NCI-H524 treated with DMSO at 0.1 percent for 48 hours (cell line): ENCODE measurements around the gene SERINC1.
"Not testable (repeated sequence)": the region's sequence is repeated elsewhere in the genome, so short reads cannot be mapped to it uniquely, and the experiment has no call there.

Experiments
- DNase-seq: peaks from one replicate; lab custom pipeline; 2025; lab: John Stamatoyannopoulos, UW

The SERINC1 gene

DNA sequence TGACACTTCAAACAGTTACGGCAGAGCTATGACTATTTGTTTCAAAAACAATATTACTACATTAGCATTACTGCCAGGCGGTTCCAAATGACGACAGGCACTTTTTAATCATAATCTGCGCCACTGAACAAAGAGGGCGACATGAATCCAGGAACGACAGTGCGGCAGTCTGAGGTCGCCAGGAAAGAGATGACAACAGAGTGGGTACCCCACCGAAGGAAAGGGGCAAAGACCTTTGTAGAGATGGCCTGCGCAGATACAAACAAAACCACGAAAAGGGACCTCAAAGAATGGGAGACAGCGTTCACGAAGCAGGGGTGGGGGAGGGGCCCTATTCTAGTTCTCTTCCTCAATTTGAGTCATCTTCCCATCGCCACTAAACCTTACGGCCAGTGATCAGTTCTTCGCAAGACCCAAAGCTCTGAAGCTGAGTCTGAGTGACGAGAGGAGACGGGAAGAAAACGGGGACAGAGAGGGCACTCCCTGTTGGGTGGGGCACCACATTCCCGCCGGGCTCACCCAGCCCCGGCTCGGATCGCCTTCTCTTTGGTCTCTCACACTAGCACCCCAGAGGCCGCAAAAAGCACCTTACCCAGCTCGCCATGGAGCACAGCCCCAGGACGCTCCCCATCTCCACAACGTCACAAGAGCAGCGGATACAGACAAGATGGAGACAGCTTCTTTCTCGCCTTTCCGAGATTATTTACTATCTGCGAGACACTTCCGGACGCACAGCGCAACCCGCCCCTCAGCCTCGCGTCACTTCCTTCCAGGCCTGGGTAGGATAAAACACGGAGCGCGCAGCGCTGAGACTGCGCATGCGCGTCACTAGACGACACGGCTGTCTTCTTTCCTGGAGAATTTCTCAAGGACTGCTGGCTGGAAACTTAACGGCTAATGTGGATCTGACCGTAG, at the start of gene SERINC1:
TSS of gene SERINC1 (minus strand) at position 701 of the 915 bp plus-strand sequence. CDS start at position 631, 70 bp downstream.
- peak; percentile 45 for DNase-seq

GRCh38 chr6:122511193-122511924, 39.8 kb upstream of the SERINC1 start:
- no peak for DNase-seq

GRCh38 chr6:122505170-122505569, 33.6 kb upstream of the SERINC1 start:
- DNase-seq, result not testable (repeated sequence)

DNA sequence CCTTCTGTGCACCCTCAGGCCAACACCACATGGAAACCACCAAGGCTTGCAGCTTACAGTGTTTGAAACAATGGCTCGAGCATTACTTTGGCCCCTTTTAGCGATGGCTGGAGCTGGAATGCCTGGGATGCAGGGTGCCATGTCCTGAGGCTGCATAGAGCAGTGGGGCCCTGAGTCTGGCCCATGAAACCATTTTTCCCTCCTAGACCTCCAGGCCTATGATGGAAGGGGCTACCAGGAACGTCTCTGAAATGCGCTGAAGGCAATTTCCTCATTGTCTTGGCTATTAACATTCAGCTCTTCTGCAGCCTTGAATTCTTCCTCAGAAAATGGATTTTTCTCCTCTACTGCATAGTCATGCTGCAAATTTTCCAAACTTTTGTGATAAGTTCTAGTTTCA, 29.9 kb upstream of the SERINC1 start:
- no peak for DNase-seq

DNA sequence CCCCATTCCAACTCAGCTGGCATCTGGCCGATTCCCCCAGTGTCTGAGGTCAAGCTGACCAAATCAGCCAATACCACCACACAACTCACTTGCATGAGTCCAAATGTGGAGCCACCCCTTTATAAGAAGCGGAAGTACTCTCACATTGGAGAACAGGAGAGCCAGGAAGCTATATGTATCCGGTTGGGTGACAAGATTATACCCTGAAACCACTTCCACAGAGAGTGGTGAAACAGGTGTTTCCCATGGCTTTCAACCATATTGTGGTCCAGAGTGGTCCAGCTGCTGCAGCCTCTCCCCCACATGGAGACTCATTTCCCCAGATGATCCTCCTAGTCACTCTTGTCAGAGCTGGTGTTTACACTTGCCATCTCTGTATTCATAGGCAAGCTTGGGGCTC, 24.0 kb upstream of the SERINC1 start:
- DNase-seq, result no peak

DNA sequence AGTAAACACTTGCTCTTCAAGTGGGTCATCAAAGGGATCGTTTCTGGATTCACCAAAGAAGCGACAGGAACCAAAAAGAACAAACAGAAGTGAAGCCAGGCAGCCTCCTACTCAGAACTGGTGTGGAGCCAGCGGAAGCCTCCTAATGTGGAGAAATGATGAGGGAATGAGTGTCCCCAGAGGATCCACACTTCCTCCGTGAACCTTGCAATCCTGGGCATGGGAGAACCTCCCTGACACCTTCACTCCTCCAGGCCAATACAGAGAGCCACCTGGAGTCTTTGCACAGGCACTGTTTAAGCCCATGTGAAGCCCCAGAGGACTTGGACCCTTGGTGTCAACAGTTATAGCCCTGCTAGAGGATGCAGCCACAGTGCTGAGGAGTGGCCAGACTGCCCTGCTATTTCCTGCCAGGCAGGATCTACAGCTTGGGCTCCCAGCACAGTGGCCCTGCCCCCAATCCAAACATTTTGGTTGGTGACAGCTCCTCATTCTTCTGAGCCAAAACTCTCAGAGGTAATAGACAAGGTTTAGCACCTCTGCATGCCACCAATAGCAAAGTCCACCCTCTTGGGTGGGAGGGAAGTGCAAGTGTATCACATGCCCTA, 23.2 kb upstream of the SERINC1 start:
- no peak for DNase-seq

GRCh38 chr6:122491919-122492555, 20.4 kb upstream of the SERINC1 start:
- DNase-seq, result peak; percentile 33

GRCh38 chr6:122490607-122491006, 19.0 kb upstream of the SERINC1 start:
- no peak for DNase-seq

DNA sequence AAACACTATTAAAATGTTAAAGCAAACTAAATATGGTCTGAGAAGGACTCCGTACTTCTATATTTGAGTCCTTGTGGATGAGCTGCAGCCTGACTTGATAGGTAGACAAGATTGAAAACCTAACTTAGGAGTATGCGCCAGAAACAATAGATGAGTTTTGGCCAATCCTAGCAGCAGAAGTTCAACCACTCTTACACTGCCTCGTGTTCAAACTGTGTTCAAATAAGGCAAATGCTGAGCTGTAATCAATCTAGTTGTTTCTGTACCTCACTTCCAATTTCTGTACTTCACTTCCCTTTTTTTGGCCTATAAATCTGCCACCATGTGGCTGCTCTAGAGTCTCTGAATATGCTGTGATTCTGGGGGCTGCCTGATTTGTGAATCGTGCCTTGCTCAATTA, 13.2 kb upstream of the SERINC1 start:
- DNase-seq, result no peak

GRCh38 chr6:122482750-122483080, 11.1 kb upstream of the SERINC1 start:
- no peak for DNase-seq

DNA sequence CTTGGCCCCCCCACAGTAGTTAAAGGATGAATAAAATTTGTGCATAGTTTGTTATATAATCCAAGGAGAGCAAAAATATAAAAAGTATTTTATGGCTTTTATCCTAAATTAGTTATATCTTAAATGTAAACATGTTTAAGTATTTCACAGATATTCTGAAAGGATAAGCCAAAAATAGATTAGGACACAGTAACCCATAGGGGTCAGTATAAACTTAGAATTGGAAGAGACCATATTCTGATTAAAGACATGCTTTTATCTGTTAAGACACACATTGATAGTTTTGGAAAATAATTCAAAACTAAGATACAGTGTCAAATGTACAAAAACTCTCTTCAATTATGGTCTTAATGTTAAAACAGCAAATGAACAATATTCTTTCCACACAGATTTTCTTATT, 4.5 kb upstream of the SERINC1 start:
- DNase-seq, result no peak

- DNase-seq, result no peak
These were observed 374 bp upstream of the SERINC1 start for GRCh38 chr6:122472022-122472340.

- no peak for DNase-seq
These were observed 9.7 kb downstream of the SERINC1 start for GRCh38 chr6:122461885-122462284.

- not testable (repeated sequence) for DNase-seq
These were observed 11.7 kb downstream of the SERINC1 start for GRCh38 chr6:122459865-122460416.

GRCh38 chr6:122459240-122459639, 12.4 kb downstream of the SERINC1 start:
- no peak for DNase-seq

- DNase-seq, result no peak
These were observed 13.5 kb downstream of the SERINC1 start for GRCh38 chr6:122458087-122458486.

DNA sequence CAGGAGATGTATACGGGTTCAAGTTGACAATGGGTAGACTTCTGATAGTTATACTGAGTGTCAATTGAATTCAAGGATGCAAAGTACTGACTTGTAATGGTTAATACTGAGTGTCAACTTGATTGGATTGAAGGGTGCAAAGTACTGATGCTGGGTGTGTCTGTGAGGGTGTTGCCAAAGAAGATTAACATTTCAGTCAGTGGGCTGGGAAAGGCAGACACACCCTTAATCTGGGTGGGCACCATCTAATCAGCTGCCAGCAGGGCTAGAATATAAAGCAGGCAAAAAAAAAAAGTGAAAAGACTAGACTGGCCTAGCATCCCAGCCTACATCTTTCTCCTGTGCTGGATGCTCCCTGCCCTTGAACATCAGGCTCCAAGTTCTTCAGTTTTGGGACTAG, 16.5 kb downstream of the SERINC1 start:
- DNase-seq, result not testable (repeated sequence)

- no peak for DNase-seq
These were observed 16.9 kb downstream of the SERINC1 start for GRCh38 chr6:122454673-122455072.

DNA sequence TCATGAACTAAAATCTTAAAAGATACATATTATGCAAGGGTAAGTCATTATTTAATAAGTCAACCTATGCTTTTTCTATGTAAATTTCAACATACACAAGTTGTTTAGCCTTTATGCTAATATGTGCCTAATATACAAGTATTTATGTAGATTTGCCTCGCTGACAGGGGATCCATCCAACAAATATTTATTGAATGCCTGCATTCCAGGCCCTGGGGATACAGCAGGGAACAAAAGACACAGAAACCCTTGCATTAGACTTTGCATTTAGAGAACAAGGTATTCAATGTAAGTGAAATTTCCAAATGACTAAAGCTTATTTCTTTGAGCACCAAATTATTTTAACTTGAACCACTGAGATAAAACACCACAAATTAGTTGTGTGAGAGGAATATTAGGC, 19.1 kb downstream of the SERINC1 start:
- no peak for DNase-seq

DNA sequence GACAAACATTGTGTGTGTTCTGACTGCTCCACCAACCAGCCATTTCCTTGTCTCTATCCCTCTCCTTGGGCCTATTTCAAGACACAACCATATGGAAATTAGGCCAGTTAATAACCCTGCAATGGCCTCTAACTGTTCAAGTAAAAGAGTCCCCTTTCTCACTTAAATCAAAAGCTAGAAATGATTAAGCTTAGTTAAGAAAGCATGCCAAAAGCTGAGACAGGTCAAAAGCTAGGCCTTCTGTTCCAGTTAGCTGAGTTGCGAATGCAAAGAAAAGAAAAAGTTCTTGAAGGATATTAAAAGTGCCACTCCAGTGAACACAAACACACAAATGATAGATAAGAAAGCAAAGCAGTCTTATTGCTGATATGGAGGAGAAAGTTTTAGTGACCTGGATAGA, 22.5 kb downstream of the SERINC1 start:
- no peak for DNase-seq

DNA sequence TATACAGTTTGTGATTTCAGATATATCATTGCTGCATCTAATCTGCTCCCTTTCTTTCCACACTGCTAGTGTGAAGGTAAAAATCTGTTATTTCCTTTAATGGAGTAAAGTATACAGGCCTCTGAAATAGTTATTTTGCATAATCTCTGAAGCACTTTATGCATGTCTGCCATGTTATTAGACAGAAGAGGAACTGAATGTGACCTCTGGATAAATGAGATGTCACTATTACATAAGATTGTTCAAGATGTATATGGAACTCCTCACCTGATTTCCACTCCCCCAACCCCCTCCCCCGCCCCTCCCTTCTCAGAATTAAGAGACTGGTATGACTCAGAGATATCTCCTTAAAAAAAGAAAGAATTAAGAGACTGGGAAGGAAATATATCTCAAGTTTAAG, 26.3 kb downstream of the SERINC1 start:
- DNase-seq, result no peak

DNA sequence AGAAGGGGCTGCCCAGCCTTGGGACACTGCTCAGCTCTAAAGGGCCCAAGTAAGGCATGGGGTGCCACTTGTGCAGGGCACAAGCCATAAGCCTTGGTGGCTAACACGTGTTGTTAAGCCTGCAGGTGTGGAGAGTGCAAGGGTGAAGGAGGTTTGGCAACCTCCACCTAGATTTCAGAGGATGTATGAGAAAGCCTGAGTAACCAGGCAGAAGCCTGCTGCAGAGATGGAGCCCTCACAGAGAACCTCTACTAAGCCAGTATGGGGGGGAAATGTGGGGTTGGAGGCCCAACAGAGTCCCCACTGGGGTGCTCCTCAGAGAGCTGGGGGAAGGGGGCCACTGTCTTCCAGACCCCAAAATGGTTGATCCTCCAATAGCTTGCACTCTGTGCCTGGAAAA, 32.6 kb downstream of the SERINC1 start:
- DNase-seq, result no peak
